Stimulated activated CD4-positive, alpha-beta T cell treated with anti-CD3 and anti-CD28 coated beads, Interleukin-2, amount 100 ng/mL, for 48 hours (primary cell): ENCODE data around the gene PAN3.

Experiments
- DNase-seq, 2 donors: peaks; one replicate each; pipeline ENCODE4 v3.0.0-alpha.2; 2020

PAN3 gene

DNA sequence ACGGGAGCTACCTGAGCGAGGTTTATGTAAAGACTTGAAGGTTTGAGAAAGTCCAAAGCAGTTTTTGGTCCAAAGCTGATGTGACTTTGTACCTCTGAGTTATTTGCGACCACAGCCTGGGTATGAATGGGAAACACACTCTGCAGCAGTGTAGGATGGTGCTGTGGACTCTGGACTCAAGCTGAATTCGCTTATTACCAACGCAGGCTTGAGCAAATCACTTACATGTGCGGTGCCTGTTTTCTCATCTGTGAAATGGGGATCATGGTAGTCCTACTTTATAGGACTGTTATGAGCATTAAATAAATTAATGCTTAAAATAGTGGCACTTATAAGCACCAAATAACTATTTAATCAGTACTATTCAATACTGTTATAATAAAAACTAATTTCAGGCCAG, 176.5 kb downstream of the PAN3 start:
- DNase-seq = no peak

DNA sequence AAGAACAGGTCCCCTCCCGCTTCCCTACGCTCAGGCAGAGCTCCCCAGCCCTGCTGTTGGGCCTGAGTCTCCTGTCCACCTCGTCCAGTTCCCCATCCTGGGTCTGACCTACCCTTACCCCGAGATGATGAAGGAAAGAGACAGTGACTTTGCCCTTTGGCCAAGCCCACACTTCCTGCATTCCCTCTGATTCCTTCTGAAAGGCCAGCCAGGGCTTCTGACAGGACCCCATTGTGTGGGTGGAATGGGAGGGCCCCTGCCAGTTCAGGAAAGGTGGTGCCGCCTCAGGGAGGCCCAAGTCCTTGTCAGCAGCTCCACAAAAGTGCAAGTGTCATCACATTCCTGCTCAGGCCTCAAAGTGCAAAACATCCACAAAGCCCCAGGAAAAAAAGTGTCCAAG, 177.8 kb downstream of the PAN3 start:
- DNase-seq = no peak

- no peak for DNase-seq
These were observed 178.5 kb downstream of the PAN3 start for GRCh38 chr13:28316836-28317235.

DNA sequence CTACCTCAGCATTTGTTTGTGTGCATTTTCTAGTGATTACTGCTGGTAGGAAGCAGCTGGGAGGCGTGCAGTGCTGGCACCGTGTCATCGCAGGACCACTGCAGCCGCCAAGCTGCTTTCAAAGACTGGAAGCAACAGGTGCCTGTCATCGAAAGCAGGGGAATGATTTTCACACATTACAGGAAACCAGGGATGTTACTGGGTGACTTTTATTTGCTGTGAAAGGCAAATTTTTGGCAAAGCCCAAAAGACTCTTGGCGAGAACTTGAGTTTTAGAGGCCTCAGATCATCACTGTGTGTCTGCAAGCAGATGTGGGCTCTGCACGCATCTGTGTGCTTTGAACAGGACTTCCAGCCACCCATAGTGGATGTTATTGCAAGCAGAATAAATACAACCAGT, 180.2 kb downstream of the PAN3 start:
- DNase-seq = no peak

GRCh38 chr13:28319528-28319927, 181.2 kb downstream of the PAN3 start:
- no peak for DNase-seq

GRCh38 chr13:28320209-28320608, 181.9 kb downstream of the PAN3 start:
- DNase-seq = no peak

DNA sequence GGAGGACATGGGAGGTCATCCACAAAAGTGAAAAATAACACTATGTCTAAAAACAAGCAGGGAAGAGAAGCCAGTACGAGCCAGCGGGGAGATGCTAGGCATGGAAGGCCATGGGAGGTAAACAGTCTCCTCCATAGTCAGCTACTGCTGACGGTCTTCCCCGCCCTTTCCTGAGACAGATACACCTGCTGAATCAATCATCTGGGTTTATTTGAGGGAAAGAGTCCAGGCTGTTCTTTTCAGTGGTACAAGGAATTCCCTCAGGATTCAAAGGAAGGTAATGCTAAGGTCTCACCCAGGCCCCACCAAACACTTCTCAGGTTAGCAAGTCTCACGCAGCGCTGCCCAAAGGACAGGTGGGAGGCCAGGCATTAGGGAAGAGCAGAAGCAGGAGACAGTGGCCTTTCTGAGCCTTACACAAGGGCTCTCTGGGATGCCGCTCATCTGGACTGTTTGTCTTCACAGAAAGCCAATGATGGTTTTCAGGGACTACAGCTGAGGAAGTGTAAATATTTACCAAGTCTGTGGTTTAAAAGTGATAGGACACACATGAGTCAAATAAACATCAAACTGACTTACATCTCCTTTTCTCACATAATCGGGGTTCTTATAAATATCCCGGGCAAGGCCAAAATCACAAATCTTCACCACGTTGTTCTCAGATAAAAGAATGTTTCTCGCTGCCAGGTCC, 182.7 kb downstream of the PAN3 start:
- DNase-seq = no peak

DNA sequence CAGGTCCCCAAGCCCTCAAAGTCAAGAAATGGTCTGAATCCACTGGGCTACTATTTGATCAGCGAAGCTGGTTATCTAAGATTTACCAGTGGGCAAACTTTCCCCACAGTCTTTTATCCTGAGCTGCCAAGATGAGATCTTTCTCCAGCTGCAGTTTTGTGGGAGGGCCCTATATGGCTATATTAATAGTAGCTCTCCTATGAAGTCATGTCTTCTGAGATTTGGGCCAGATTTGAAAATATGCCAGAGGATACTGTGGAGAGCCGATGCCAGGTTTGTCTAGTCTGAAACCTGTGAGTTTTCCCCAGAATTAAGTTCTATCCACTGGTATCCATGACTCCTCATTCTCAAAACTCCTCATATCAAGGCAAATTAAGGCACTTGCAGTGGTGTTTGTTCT, 183.4 kb downstream of the PAN3 start:
- DNase-seq = no peak

- DNase-seq = no peak
These were observed 184.0 kb downstream of the PAN3 start for GRCh38 chr13:28322256-28322905.

DNA sequence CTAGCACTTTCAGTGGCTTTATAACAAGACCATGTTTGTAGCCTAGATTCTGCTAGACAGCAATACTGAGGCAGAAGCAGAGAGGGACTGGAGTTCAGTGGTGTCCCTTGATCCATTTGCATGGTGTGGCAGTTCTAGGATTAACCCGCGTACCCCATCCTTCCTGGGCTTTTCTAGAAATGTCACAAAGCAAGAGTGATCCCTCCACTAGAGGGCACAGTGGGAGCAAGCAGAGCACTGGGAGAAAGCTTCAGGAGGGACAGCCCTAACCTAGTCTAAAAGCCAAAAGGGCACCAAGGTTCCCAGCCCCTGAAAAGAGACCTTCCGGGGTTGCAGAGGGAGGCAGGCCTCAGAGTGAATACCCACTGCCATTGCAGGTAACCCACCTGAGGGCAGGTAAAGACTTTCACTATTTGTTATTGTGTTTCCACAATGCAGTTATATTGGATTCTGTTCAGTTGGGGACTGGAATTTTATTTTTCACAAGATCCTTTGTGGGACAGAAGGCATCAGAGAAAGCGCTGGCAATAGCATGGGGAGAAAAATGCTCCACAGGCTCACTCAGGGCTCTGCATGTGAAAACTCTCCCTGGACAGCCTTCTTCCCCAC, 185.9 kb downstream of the PAN3 start:
- peak; percentile 48 to 51 for DNase-seq

GRCh38 chr13:28325022-28325421, 186.7 kb downstream of the PAN3 start:
- no peak for DNase-seq

- no peak for DNase-seq
These were observed 187.7 kb downstream of the PAN3 start for GRCh38 chr13:28326056-28326455.

- DNase-seq = no peak
These were observed 189.3 kb downstream of the PAN3 start for GRCh38 chr13:28327373-28328270.

GRCh38 chr13:28328271-28328607, 189.9 kb downstream of the PAN3 start:
- DNase-seq = no peak

- no peak for DNase-seq
These were observed 191.2 kb downstream of the PAN3 start for GRCh38 chr13:28329395-28330158.

DNA sequence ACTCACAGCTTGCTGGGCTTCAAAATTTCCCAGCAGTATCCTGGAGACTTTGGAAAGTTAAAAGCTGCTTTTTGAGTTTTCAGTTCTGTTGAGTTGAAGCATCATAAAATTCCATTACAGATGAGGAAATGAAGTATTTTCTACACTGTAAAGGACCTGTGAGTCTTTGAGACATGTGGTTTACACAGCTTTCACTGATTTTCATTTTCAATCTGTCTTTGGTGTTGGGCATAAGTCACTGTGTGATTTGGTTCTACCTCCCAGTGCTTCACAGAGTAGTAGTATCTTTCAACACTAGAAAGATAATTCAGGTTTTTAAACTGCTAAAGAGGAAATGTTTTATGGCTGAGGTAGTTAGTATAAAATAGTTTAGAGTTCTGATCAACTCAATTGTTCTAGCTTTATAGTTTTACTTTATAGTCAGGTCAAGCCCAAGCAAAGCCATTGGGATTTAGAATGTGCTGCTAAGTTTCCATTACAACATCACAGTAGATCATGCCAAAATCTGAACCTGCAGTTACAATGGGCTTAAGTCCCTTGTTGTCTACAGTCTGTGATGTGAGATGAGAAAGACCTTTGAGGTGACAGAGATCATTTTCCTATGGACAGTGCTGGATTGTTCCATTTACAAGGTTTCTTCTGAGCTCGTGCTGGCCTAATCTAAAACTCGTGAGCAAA, 195.0 kb downstream of the PAN3 start:
- no peak for DNase-seq

GRCh38 chr13:28336193-28336657, 197.9 kb downstream of the PAN3 start:
- DNase-seq = no peak

DNA sequence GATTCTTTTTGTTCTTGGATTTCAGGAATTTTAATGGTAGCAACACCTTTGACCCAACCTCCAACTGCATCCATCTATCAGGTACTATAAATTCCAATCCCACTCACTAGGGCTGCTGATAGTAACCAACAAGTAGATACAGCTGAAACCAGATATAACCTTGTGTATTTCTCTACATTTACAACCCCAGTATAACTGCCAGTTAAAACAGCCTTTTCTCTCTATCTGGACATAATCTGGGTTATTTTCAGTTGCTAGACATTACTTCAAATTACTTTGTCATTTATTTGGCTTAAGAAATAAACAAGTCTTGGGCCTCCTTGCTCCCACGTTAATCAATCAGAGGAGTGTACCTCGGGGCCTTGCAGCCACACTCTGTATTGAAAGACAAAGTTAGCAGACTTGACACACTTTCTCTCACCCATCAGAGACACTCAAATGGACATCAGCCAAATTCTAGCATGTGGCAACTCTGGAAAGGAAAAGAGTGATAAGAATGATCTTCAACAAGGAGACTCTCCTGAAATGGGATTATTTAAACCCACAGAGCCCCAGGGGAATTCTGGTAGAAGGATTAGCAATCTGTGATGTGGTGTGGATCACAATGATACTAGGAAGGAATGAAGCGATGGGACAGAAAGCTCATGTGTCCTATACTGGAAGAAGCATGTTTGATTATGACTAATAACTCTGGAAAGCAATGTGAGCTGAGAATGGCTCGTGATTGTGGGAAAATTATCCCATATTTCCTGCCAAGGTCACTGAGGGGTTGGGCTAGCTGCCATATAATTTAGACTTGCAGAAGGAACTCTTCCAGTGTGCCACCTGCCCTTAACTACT, 199.0 kb downstream of the PAN3 start:
- DNase-seq = no peak

DNA sequence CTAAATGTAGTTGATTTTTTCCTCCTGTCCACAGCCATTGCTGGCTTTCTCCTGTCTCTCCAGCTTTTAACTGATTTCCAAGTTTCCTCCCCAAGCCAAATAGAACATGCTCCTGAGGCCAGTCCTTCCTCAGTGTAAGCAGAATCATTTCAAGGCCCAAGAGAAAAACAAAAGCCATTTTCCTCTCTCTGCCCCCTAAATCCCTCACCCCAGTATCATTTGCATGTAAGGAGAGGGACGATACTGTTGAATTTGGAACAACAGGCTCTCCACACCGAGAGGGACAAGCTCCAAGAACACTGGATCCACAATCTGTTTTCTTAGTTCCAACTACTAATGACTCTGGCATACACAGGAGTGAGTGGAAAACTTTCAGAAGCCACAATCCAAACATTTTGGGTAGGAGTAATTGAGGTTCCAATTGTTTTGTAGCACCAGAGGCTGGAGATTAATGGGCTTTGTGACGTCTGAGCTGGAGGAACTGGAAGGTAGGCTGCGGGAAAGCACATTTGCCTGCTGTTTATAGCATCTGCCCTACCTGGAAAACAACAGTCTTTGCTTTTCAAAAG, 199.7 kb downstream of the PAN3 start:
- no peak for DNase-seq

DNA sequence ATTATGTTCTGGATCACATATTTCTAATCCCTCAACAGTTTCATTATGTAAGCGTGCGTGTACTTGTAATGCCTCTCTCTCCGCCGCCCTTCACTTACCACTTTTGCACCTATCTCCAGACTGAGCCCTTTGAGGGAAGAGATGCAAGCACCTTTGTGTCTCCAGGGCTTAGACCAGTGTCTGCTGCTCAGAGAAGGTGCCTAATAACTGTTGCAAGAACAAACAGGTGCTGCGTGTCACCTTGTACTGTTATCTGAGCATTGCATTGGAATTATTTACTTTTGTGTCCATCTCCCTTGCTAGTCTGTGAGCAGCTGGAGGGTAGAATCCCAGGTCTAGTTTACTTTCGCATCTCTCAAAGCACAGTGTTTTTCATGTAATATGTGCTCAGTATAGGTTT, 200.4 kb downstream of the PAN3 start:
- no peak for DNase-seq

DNA sequence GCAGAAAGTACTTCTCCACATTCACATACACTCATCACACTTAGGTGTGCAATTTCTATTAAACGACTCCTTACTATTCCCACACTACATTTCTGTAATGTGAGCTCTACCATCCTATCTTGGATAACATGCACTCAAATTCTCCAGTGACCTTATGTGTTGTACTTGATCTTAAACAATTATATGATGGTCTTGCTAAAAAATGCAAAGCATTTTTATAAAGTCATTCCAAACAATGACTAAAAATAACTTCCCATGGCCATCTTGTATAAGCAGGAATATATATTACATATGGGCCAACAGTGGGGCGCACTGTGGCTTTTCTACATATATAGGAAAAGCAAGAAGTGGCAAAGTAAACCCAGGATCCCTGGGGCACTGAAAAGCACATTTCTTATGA, 201.1 kb downstream of the PAN3 start:
- no peak for DNase-seq
